WTC11 (cell line): ENCODE results near the gene CDC5L.

Source experiments
- CBFB ChIP-seq: sonication (generic); formaldehyde crosslinking; IDR thresholded peaks from 2 replicates; pipeline ENCODE4 v1.8.1; 2022; ENCODE audit warnings: mild to moderate bottlenecking, low read depth, missing genetic modification reagents
- CTCF ChIP-seq: fragments of 200-600 bp; IDR thresholded peaks from 2 replicates; pipeline ENCODE4 v1.8.0; 2022; ENCODE audit warnings: antibody characterized with exemption

- TF ChIP-seq CTCF (no peak), CBFB (CRISPR knock-in tag) (no peak)
These were observed 20.6 kb downstream of the CDC5L start for GRCh38 chr6:44407951-44408670.
